Measurements from ENCODE around the gene IL25. TPM values are rescaled to one million over a fixed set of nuclear protein-coding genes. Genes with fewer than 3 reads are reported as not detected.
A peak's percentile ranks its signal among the peaks of the same experiment; 100 is the strongest.

The IL25 gene
- total and polyA plus RNA-seq, 2 of the 13 experiments (the other 11 are each of a cell fraction or from before 2014, with no cell fraction given) = not detected

- Histone ChIP-seq H3K4me2 (ENCODE audit: low read depth, low read length) (no peak overlapping the region), H3K27me3 (ENCODE audit: control insufficient read depth in 1 of 2, insufficient read depth in 2 of 2, low read length in 2 of 2) (peaks cover 13 to 78% of the 10 kb centered on the region in 2 experiments), H3K27ac (ENCODE audit: extremely low read length, insufficient read depth, low read length) (no peak overlapping the region), H4K20me1 (ENCODE audit: insufficient read depth, low read length) (no peaks in the 10 kb centered on the region), H3K9ac (ENCODE audit: insufficient read depth, low read depth, low read length) (no peak overlapping the region), H3K79me2 (ENCODE audit: insufficient read depth, low read length) (no peaks in the 10 kb centered on the region), H3K4me3 (replicated peaks in 1 of 3; ENCODE audit: insufficient read depth in 1 of 3, low read depth in 2 of 3, low read length in 3 of 3) (no peak overlapping the region), H2AFZ (ENCODE audit: low read length) (no peak overlapping the region), H3K9me3 (ENCODE audit: low read length) (no peaks in the 10 kb centered on the region), H3K4me1 (ENCODE audit: insufficient read depth, low read length) (no peaks in the 10 kb centered on the region), H3K36me3 (replicated peaks in 1 of 2; ENCODE audit: control insufficient read depth in 1 of 2, insufficient read depth in 2 of 2, low read length in 2 of 2) (no peaks in the 10 kb centered on the region)
- intact Hi-C loops (cut with micrococcal nuclease; ENCODE audit: unreplicated experiment) (no loop called here), in situ Hi-C loops (cut with HindIII; ENCODE audit: extremely low pct_ligation_motif_present, low pct_unique_long_range_greater_than_20kb) (no loop called here)
- no peak for DNase-seq (ENCODE audit: low spot score)
- WGBS (ENCODE audit: low lambda C conversion rate) = 58% methylated on average over 19 of the region's 19 CpGs
- no peak for TF ChIP-seq ZBTB21 (CRISPR knock-in tag; IDR thresholded peaks at IDR 0.05)
- TF ChIP-seq ZNF33A (CRISPR knock-in tag; IDR thresholded peaks at IDR 0.05; ENCODE audit: borderline replicate concordance) = no peak
- TF ChIP-seq ZNF451 (CRISPR knock-in tag; IDR thresholded peaks at IDR 0.05) = no peak
- peak; percentile 14; the same call in 1 of the 2 replicates for TF ChIP-seq ZNF280B (CRISPR knock-in tag; IDR thresholded peaks at IDR 0.05; ENCODE audit: borderline replicate concordance)
- CTCF ChIA-PET (ENCODE audit: low intra/inter-chr PET ratio, low total read pairs) = no interaction called here
- BruUV-seq (replicated peaks) = no TSS peak
- no peak for FAIRE-seq
- ATAC-seq = no peak
- POLR2A ChIA-PET = no interaction called here
Measured at GRCh38 chr14:23347406-23348296, 25.0 kb upstream of the IL25 start.

- ChIA-PET CTCF (ENCODE audit: low intra/inter-chr PET ratio, low total read pairs) (no interaction called here), POLR2A (no interaction called here)
- TF ChIP-seq ZNF280B (CRISPR knock-in tag; IDR thresholded peaks at IDR 0.05; ENCODE audit: borderline replicate concordance) = peak; percentile 6; the same call in 1 of the 2 replicates
- TF ChIP-seq, protein P1, sequence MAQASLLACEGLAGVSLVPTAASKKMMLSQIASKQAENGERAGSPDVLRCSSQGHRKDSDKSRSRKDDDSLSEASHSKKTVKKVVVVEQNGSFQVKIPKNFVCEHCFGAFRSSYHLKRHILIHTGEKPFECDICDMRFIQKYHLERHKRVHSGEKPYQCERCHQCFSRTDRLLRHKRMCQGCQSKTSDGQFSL (CRISPR knock-in tag; IDR thresholded peaks at IDR 0.05) = no peak
- no TSS peak for BruUV-seq (replicated peaks)
- Histone ChIP-seq H3K4me3 (replicated peaks in 1 of 3; ENCODE audit: insufficient read depth in 1 of 3, low read depth in 2 of 3, low read length in 3 of 3) (no peak overlapping the region), H3K27ac (ENCODE audit: extremely low read length, insufficient read depth, low read length) (no peak overlapping the region), H4K20me1 (ENCODE audit: insufficient read depth, low read length) (no peaks in the 10 kb centered on the region), H2AFZ (ENCODE audit: low read length) (no peak overlapping the region), H3K9ac (ENCODE audit: insufficient read depth, low read depth, low read length) (no peak overlapping the region), H3K27me3 (ENCODE audit: control insufficient read depth in 1 of 2, insufficient read depth in 2 of 2, low read length in 2 of 2) (peaks cover 17 to 84% of the 10 kb centered on the region in 2 experiments), H3K9me3 (ENCODE audit: low read length) (no peaks in the 10 kb centered on the region), H3K36me3 (replicated peaks in 1 of 2; ENCODE audit: control insufficient read depth in 1 of 2, insufficient read depth in 2 of 2, low read length in 2 of 2) (no peaks in the 10 kb centered on the region), H3K79me2 (ENCODE audit: insufficient read depth, low read length) (no peaks in the 10 kb centered on the region), H3K4me1 (ENCODE audit: insufficient read depth, low read length) (no peaks in the 10 kb centered on the region), H3K4me2 (ENCODE audit: low read depth, low read length) (no peak overlapping the region)
- WGBS (ENCODE audit: low lambda C conversion rate) = 52% methylated on average over 6 of the region's 6 CpGs
- no peak for DNase-seq (ENCODE audit: low spot score)
- intact Hi-C loops (cut with micrococcal nuclease; ENCODE audit: unreplicated experiment) = no loop called here
- ATAC-seq = no peak
- FAIRE-seq = no peak
- in situ Hi-C loops (cut with HindIII; ENCODE audit: extremely low pct_ligation_motif_present, low pct_unique_long_range_greater_than_20kb) = no loop called here
Measured at GRCh38 chr14:23348297-23348655, 24.3 kb upstream of the IL25 start.

All from HepG2 (cell line).